ENCODE measurements around the gene COL13A1.

COL13A1 gene

DNA sequence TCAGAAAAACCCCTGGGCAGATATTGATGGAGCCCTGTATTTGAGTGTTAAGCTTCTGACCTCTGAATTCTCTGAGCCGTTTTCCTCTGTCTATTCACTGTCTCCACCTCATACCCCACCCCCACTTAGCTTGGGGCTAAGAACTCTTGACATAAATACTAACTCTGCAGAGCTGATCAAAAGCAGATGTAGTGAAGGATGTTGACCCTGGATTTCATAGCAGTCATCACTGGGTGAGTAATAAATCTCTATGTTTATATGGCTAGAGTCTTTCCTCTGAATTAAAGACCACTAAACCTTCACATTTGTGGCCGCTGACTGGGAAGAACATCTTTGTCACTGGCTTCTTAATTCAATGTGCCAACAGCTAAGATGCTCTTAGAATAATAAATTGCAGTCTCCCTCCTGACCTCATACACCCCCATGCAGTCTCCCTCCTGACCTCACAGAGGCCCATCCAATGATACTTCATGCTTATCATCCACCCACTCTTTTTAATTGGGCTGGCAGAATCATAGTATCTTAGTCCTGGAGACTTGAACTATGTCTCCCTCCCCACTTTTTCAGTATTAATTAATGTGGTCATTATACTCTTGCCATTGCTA lies 172.9 kb downstream of the COL13A1 start:
- no peak for FAIRE-seq

- FAIRE-seq: no peak
Measured at GRCh38 chr10:69976795-69977546, 175.3 kb downstream of the COL13A1 start.

DNA sequence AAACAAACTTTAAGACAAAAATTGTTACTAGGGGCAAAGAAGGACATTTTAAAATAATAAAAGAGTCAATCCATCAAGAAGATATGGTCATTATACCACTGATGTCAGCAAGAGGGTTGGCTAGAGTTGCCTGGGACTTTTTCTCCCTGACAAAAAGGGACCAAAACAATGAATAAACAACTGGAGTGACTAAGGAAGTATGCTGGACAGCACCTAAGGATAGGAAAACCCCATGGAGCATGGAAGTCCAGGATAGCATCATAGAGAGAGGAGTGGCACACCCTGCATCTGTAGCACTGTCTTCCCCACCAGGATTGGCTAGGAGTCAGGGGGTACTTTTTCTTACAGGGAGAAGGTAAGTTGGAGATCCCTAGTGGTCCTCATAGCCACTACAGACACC lies 177.5 kb downstream of the COL13A1 start:
- no peak for FAIRE-seq

DNA sequence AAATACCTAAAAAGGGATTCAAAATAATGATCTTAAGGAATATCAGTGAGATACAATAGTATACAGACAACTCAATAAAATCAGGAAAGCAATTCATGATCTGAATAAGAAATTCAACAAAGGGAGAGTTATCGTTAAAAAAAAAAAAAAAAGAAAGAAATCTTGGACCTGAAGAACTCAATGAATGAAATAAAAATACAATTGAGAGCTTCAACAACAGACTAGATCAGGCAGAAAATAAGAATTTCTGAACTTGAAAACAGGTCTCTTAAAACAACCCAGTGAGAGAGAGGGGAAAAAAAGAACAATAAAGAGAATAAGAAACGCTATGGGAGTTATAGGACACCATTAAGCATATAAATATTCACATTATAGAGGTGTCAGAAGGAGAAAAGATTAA lies 179.0 kb downstream of the COL13A1 start:
- FAIRE-seq: no peak

GRCh38 chr10:69988094-69988493 lies 186.4 kb downstream of the COL13A1 start:
- no peak for FAIRE-seq

DNA sequence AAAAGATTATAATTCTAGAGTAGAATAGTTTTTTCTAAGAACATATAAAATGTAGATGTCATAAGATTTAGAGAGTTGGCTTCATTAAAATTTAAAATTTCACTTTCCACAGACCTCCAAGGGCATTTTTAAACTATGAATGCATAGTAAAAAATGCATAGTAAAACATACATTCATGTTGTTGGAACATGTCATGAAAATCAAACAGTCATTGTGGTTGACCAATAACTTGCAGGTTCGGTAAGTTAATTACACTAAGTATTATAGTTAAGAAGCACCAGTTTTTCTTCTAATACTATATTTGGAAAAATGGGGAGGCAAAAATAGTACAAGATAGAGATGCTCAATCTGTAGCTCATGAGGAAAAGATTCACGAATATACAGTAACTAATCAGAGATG lies 189.4 kb downstream of the COL13A1 start:
- no peak for FAIRE-seq

GRCh38 chr10:69994262-69994661 lies 192.6 kb downstream of the COL13A1 start:
- FAIRE-seq: no peak

DNA sequence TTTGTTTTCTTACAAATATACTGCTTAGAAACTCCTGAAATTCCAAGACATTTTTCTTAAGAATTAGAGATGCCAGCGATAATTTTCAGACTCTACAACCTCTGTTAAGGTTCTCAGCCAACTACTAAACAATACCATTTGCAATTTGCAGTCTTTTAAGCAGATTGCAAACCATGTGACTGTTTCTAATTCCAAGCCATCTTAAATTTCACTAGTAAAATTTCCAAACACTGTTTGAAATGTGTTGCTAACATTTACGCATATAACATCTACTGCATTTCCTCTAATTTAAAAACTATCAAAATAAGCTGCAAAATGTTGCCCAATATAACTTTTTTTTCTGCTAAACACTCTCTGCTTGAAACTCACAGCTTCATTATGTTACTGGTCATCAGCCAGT lies 194.9 kb downstream of the COL13A1 start:
- FAIRE-seq: no peak

GRCh38 chr10:70000262-70000661 lies 198.6 kb downstream of the COL13A1 start:
- FAIRE-seq: no peak

- no peak for FAIRE-seq
Measured at GRCh38 chr10:70007116-70007820, 205.6 kb downstream of the COL13A1 start.

All from G401.6 (cell line).